Breast epithelium (tissue), 3 donors: ENCODE data around the gene JADE2.

Experiments
- CTCF ChIP-seq, 3 donors: fragments of 450-650 bp; IDR thresholded peaks; one replicate each; pipeline ENCODE4 v1.5.1; 2016 to 2017; ENCODE audit warnings: antibody characterized with exemption in 3 of 3, mild to moderate bottlenecking in 3 of 3, moderate library complexity in 3 of 3
- POLR2A ChIP-seq: fragments of 450-650 bp; IDR thresholded peaks from one replicate; pipeline ENCODE4 v1.6.1; 2016; ENCODE audit warnings: antibody characterized with exemption, mild to moderate bottlenecking, moderate library complexity
- POLR2AphosphoS5 ChIP-seq, 3 donors: sonication (generic); formaldehyde crosslinking; IDR thresholded peaks; one replicate each; pipeline ENCODE4 v1.6.1; 2017; ENCODE audit warnings: antibody characterized with exemption in 3 of 3

- TF ChIP-seq CTCF (IDR thresholded peaks at IDR 0.05) (no peak), POLR2A (no peak), POLR2AphosphoS5 (IDR thresholded peaks at IDR 0.05) (no peak)
Measured at GRCh38 chr5:134568337-134568700, 42.8 kb downstream of the JADE2 start.
